ENCODE data around the gene LIPK.

Gene LIPK, protein sequence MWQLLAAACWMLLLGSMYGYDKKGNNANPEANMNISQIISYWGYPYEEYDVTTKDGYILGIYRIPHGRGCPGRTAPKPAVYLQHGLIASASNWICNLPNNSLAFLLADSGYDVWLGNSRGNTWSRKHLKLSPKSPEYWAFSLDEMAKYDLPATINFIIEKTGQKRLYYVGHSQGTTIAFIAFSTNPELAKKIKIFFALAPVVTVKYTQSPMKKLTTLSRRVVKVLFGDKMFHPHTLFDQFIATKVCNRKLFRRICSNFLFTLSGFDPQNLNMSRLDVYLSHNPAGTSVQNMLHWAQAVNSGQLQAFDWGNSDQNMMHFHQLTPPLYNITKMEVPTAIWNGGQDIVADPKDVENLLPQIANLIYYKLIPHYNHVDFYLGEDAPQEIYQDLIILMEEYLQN

GRCh38 chr10:88705958-88706357 is at the start of gene LIPK:
TSS of gene LIPK (plus strand) at chr10:88706249. CDS start at chr10:88724544, 18,295 bp downstream.
- TF ChIP-seq, protein P1, sequence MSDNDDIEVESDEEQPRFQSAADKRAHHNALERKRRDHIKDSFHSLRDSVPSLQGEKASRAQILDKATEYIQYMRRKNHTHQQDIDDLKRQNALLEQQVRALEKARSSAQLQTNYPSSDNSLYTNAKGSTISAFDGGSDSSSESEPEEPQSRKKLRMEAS (IDR thresholded peaks at IDR 0.05; ENCODE audit: low read depth, low read length): no peak
- TF ChIP-seq, protein P2, sequence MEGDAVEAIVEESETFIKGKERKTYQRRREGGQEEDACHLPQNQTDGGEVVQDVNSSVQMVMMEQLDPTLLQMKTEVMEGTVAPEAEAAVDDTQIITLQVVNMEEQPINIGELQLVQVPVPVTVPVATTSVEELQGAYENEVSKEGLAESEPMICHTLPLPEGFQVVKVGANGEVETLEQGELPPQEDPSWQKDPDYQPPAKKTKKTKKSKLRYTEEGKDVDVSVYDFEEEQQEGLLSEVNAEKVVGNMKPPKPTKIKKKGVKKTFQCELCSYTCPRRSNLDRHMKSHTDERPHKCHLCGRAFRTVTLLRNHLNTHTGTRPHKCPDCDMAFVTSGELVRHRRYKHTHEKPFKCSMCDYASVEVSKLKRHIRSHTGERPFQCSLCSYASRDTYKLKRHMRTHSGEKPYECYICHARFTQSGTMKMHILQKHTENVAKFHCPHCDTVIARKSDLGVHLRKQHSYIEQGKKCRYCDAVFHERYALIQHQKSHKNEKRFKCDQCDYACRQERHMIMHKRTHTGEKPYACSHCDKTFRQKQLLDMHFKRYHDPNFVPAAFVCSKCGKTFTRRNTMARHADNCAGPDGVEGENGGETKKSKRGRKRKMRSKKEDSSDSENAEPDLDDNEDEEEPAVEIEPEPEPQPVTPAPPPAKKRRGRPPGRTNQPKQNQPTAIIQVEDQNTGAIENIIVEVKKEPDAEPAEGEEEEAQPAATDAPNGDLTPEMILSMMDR (IDR thresholded peaks at IDR 0.05; ENCODE audit: low read depth, low read length): no peak
- TF ChIP-seq MYC (IDR thresholded peaks at IDR 0.05; ENCODE audit: low read depth, low read length) (no peak), POLR2A (IDR thresholded peaks at IDR 0.05; ENCODE audit: extremely low read depth, insufficient read length) (no peak)
- no peak for DNase-seq (ENCODE audit: low read depth)
- H3K4me3 ChIP-seq (ENCODE audit: low read depth, low read length): no peak within 1 kb of the TSS

DNA sequence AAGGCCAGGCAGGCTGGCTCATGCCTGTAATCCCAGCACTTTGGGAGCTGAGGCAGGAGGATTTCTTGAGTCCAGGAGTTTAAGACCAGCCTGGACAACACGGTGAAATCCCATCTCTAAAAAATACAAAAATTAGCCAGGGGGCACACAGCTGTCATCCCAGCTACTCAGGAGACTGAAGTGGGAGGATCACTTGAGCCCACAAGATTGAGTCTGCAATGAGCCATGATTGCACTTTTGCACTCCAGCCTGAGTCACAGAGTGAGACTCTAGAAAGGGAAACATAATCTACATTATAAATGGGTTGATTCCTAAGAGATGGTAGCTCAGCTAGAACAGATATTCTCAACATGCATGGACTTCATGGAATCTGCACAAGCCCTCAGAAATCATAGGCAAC is 48.1 kb upstream of the LIPK start:
- no peak for DNase-seq (ENCODE audit: low read depth)
- TF ChIP-seq MYC (IDR thresholded peaks at IDR 0.05; ENCODE audit: low read depth, low read length) (no peak), POLR2A (IDR thresholded peaks at IDR 0.05; ENCODE audit: extremely low read depth, insufficient read length) (no peak)
- TF ChIP-seq, protein P1 (IDR thresholded peaks at IDR 0.05; ENCODE audit: low read depth, low read length): no peak
- TF ChIP-seq, protein P2 (IDR thresholded peaks at IDR 0.05; ENCODE audit: low read depth, low read length): no peak
- no peak overlapping the region for H3K4me3 ChIP-seq (ENCODE audit: low read depth, low read length)

DNA sequence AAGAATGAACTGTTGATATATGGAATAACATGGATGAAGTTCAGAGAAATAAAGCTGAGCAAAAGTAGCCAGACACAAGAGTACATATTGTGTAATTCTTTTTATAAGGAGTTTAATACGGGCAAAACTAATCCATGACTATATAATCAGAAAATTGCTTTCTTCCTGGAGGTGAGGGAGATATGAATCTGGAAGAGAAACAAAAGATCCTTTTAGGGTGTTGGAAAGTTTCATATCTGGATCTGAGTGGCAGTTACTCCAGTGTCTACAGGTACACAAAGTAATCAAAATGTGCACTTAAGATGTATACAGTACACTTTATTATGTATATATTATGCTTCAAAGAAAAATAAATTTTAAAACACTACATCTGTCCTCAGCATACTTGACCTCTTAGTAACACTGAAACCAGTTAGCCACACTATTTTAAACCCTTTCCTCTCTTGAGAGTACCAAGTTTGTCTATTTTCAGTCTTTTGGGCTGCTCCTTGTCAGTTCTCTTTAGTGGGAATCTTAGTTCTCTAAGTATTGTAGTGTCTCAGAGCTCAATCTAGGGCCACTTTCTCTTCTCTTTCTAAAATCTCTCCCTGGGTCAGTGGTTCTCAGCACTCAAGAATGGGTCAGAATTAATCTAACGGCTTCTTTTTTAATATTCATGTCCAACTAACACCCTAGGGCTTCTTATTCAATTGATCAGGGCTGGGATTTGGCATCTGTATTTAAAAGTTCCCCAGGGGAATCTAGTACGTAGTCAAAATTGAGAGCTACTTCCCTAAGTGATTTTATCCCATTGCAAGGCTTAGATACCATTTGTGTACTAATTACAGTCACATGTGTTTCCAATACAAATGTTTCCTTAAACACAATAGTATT is 46.1 kb upstream of the LIPK start:
- H3K4me3 ChIP-seq (ENCODE audit: low read depth, low read length): no peak overlapping the region
- no peak for DNase-seq (ENCODE audit: low read depth)
- TF ChIP-seq, protein P1 (IDR thresholded peaks at IDR 0.05; ENCODE audit: low read depth, low read length): no peak
- no peak for TF ChIP-seq POLR2A (IDR thresholded peaks at IDR 0.05; ENCODE audit: extremely low read depth, insufficient read length)
- no peak for TF ChIP-seq MYC (IDR thresholded peaks at IDR 0.05; ENCODE audit: low read depth, low read length)

GRCh38 chr10:88660598-88660884 is 45.5 kb upstream of the LIPK start:
- H3K4me3 ChIP-seq (ENCODE audit: low read depth, low read length): no peak overlapping the region
- TF ChIP-seq, protein P1 (IDR thresholded peaks at IDR 0.05; ENCODE audit: low read depth, low read length): no peak
- TF ChIP-seq, protein P2 (IDR thresholded peaks at IDR 0.05; ENCODE audit: low read depth, low read length): no peak
- TF ChIP-seq POLR2A (IDR thresholded peaks at IDR 0.05; ENCODE audit: extremely low read depth, insufficient read length): no peak
- TF ChIP-seq MYC (IDR thresholded peaks at IDR 0.05; ENCODE audit: low read depth, low read length): no peak
- no peak for DNase-seq (ENCODE audit: low read depth)

- TF ChIP-seq, protein P2 (IDR thresholded peaks at IDR 0.05; ENCODE audit: low read depth, low read length): no peak
- TF ChIP-seq, protein P1 (IDR thresholded peaks at IDR 0.05; ENCODE audit: low read depth, low read length): no peak
- TF ChIP-seq MYC (IDR thresholded peaks at IDR 0.05; ENCODE audit: low read depth, low read length) (no peak), POLR2A (IDR thresholded peaks at IDR 0.05; ENCODE audit: extremely low read depth, insufficient read length) (no peak)
- no peak for DNase-seq (ENCODE audit: low read depth)
- no peak overlapping the region for H3K4me3 ChIP-seq (ENCODE audit: low read depth, low read length)
Measured at GRCh38 chr10:88661018-88661417, 45.0 kb upstream of the LIPK start.

Data from NB4 (cell line).